Activated naive CD8-positive, alpha-beta T cell treated with anti-CD3 and anti-CD28 coated beads, Interleukin-2, amount 50 U/mL, for 24 hours (primary cell): Measurements from ENCODE around the gene GRIK4.
"Not testable (repeated sequence)": the region's sequence is repeated elsewhere in the genome, so short reads cannot be mapped to it uniquely, and the experiment has no call there.

ENCODE experiments used
- ATAC-seq: fragments of 150-1000 bp; cut with Tn5 transposase; one replicate; pipeline ENCODE4 v1.10.0; 2021
- DNase-seq: peaks from one replicate; pipeline ENCODE4 v3.0.0; 2021
- H3K27ac Mint-ChIP-seq: one replicate; pipeline ENCODE4 v1.8.0; 2021; ENCODE audit warnings: mild to moderate bottlenecking, mixed read lengths
- H3K27me3 Mint-ChIP-seq: one replicate; pipeline ENCODE4 v1.8.0; 2021; ENCODE audit warnings: mixed read lengths
- H3K36me3 Mint-ChIP-seq: one replicate; pipeline ENCODE4 v1.8.0; 2021; ENCODE audit warnings: low read depth, mixed read lengths
- H3K4me1 Mint-ChIP-seq: one replicate; pipeline ENCODE4 v1.8.0; 2021; ENCODE audit warnings: mixed read lengths
- H3K4me3 Mint-ChIP-seq: one replicate; pipeline ENCODE4 v1.8.0; 2021; ENCODE audit warnings: mild to moderate bottlenecking, moderate library complexity, mixed read lengths
- H3K9me3 Mint-ChIP-seq: one replicate; pipeline ENCODE4 v1.8.0; 2021; ENCODE audit warnings: mixed read lengths

The GRIK4 gene

GRCh38 chr11:120578596-120579154 lies 67.1 kb downstream of the GRIK4 start:
- no peaks in the 10 kb centered on the region for H3K36me3 Mint-ChIP-seq
- H3K4me1 Mint-ChIP-seq = peaks cover 25% of the 10 kb centered on the region
- no peak overlapping the region for H3K4me3 Mint-ChIP-seq
- no peak overlapping the region for H3K27ac Mint-ChIP-seq
- H3K27me3 Mint-ChIP-seq = peaks cover 38% of the 10 kb centered on the region
- ATAC-seq (no peak), DNase-seq (no peak)
- H3K9me3 Mint-ChIP-seq = peaks cover 8% of the 10 kb centered on the region

GRCh38 chr11:120579611-120580031 lies 68.1 kb downstream of the GRIK4 start:
- peaks cover 16% of the 10 kb centered on the region for H3K9me3 Mint-ChIP-seq
- no peaks in the 10 kb centered on the region for H3K36me3 Mint-ChIP-seq
- peaks cover 25% of the 10 kb centered on the region for H3K4me1 Mint-ChIP-seq
- ATAC-seq (peak; percentile 79), DNase-seq (peak; percentile 41)
- H3K4me3 Mint-ChIP-seq = no peak overlapping the region
- H3K27ac Mint-ChIP-seq = no peak overlapping the region
- H3K27me3 Mint-ChIP-seq = peaks cover 35% of the 10 kb centered on the region

GRCh38 chr11:120581313-120581712 lies 69.8 kb downstream of the GRIK4 start:
- H3K27ac Mint-ChIP-seq = no peak overlapping the region
- no peak overlapping the region for H3K4me3 Mint-ChIP-seq
- no peaks in the 10 kb centered on the region for H3K36me3 Mint-ChIP-seq
- H3K9me3 Mint-ChIP-seq = peaks cover 16% of the 10 kb centered on the region
- DNase-seq = no peak
- H3K4me1 Mint-ChIP-seq = peaks cover 25% of the 10 kb centered on the region
- H3K27me3 Mint-ChIP-seq = peaks cover 39% of the 10 kb centered on the region
- no peak for ATAC-seq

- not testable (repeated sequence) for H3K27ac Mint-ChIP-seq, ATAC-seq, H3K4me3 Mint-ChIP-seq, H3K36me3 Mint-ChIP-seq, DNase-seq
- Mint-ChIP-seq H3K27me3 (peaks cover 34% of the 10 kb centered on the region), H3K9me3 (peaks cover 16% of the 10 kb centered on the region), H3K4me1 (peaks cover 25% of the 10 kb centered on the region)
Observed at GRCh38 chr11:120582535-120582934, 71.0 kb downstream of the GRIK4 start.

- Mint-ChIP-seq H3K4me1 (peaks cover 5% of the 10 kb centered on the region), H3K27me3 (peaks cover 31% of the 10 kb centered on the region), H3K36me3 (no peaks in the 10 kb centered on the region), H3K27ac (no peak overlapping the region), H3K9me3 (peaks cover 16% of the 10 kb centered on the region), H3K4me3 (no peak overlapping the region)
- no peak for DNase-seq
- ATAC-seq = no peak
Observed at GRCh38 chr11:120586072-120586471, 74.5 kb downstream of the GRIK4 start.

GRCh38 chr11:120586728-120587127 lies 75.2 kb downstream of the GRIK4 start:
- Mint-ChIP-seq H3K9me3 (peaks cover 16% of the 10 kb centered on the region), H3K27me3 (peaks cover 29% of the 10 kb centered on the region), H3K4me3 (no peak overlapping the region), H3K4me1 (no peaks in the 10 kb centered on the region), H3K27ac (no peak overlapping the region), H3K36me3 (no peaks in the 10 kb centered on the region)
- ATAC-seq (no peak), DNase-seq (no peak)

GRCh38 chr11:120587299-120587698 lies 75.8 kb downstream of the GRIK4 start:
- ATAC-seq = no peak
- H3K9me3 Mint-ChIP-seq = peaks cover 16% of the 10 kb centered on the region
- H3K4me3 Mint-ChIP-seq = no peak overlapping the region
- H3K4me1 Mint-ChIP-seq = no peaks in the 10 kb centered on the region
- no peaks in the 10 kb centered on the region for H3K36me3 Mint-ChIP-seq
- no peak for DNase-seq
- H3K27me3 Mint-ChIP-seq = peaks cover 33% of the 10 kb centered on the region
- H3K27ac Mint-ChIP-seq = no peak overlapping the region

GRCh38 chr11:120589376-120589775 lies 77.8 kb downstream of the GRIK4 start:
- Mint-ChIP-seq H3K4me3 (no peak overlapping the region), H3K4me1 (no peaks in the 10 kb centered on the region), H3K27me3 (peaks cover 39% of the 10 kb centered on the region), H3K9me3 (peaks cover 1% of the 10 kb centered on the region), H3K36me3 (no peaks in the 10 kb centered on the region), H3K27ac (no peak overlapping the region)
- ATAC-seq = no peak
- DNase-seq = no peak

- DNase-seq (no peak), ATAC-seq (no peak)
- Mint-ChIP-seq H3K9me3 (no peaks in the 10 kb centered on the region), H3K4me1 (no peaks in the 10 kb centered on the region), H3K27me3 (peaks cover 33% of the 10 kb centered on the region), H3K27ac (no peak overlapping the region), H3K4me3 (no peak overlapping the region), H3K36me3 (no peaks in the 10 kb centered on the region)
Observed at GRCh38 chr11:120590472-120590871, 78.9 kb downstream of the GRIK4 start.

GRCh38 chr11:120594746-120595145 lies 83.2 kb downstream of the GRIK4 start:
- DNase-seq (no peak), ATAC-seq (no peak)
- Mint-ChIP-seq H3K27ac (no peak overlapping the region), H3K4me3 (no peak overlapping the region), H3K9me3 (no peaks in the 10 kb centered on the region), H3K4me1 (no peaks in the 10 kb centered on the region), H3K27me3 (peaks cover 28% of the 10 kb centered on the region), H3K36me3 (no peaks in the 10 kb centered on the region)

- no peaks in the 10 kb centered on the region for H3K36me3 Mint-ChIP-seq
- H3K4me1 Mint-ChIP-seq = no peaks in the 10 kb centered on the region
- H3K27me3 Mint-ChIP-seq = peaks cover 25% of the 10 kb centered on the region
- ATAC-seq (no peak), DNase-seq (no peak)
- H3K4me3 Mint-ChIP-seq = no peak overlapping the region
- no peaks in the 10 kb centered on the region for H3K9me3 Mint-ChIP-seq
- H3K27ac Mint-ChIP-seq = no peak overlapping the region
Observed at GRCh38 chr11:120595557-120595956, 84.0 kb downstream of the GRIK4 start.

GRCh38 chr11:120597250-120598215 lies 86.0 kb downstream of the GRIK4 start:
- H3K4me1 Mint-ChIP-seq = no peaks in the 10 kb centered on the region
- no peak for DNase-seq

GRCh38 chr11:120598517-120599257 lies 87.1 kb downstream of the GRIK4 start:
- Mint-ChIP-seq H3K36me3 (no peaks in the 10 kb centered on the region), H3K4me3 (no peak overlapping the region), H3K9me3 (no peaks in the 10 kb centered on the region), H3K4me1 (no peaks in the 10 kb centered on the region), H3K27ac (no peak overlapping the region), H3K27me3 (peaks cover 10% of the 10 kb centered on the region)
- ATAC-seq = no peak
- DNase-seq = no peak

More at GRCh38 chr11:120597250-120598215, 86.0 kb downstream of the GRIK4 start:
- H3K36me3 Mint-ChIP-seq = no peaks in the 10 kb centered on the region
- ATAC-seq = no peak
- no peak overlapping the region for H3K4me3 Mint-ChIP-seq
- no peaks in the 10 kb centered on the region for H3K9me3 Mint-ChIP-seq
- H3K27ac Mint-ChIP-seq = no peak overlapping the region
- H3K27me3 Mint-ChIP-seq = peaks cover 18% of the 10 kb centered on the region

- Mint-ChIP-seq H3K4me3 (no peak overlapping the region), H3K27ac (no peak overlapping the region), H3K36me3 (no peaks in the 10 kb centered on the region), H3K4me1 (no peaks in the 10 kb centered on the region), H3K9me3 (no peaks in the 10 kb centered on the region), H3K27me3 (peaks cover 8% of the 10 kb centered on the region)
- DNase-seq = no peak
- no peak for ATAC-seq
Observed at GRCh38 chr11:120599816-120600420, 88.4 kb downstream of the GRIK4 start.
